ENCODE data around the gene LYST.

LYST gene

GRCh38 chr1:235735621-235736020 is 131.1 kb downstream of the LYST start:
- TF ChIP-seq CTCF (IDR thresholded peaks at IDR 0.05; ENCODE audit: borderline replicate concordance, insufficient read depth, low read depth, low read length): no peak
- no peak overlapping the region for H3K4me3 ChIP-seq (ENCODE audit: low read depth, low read length)

- no peak overlapping the region for H3K4me3 ChIP-seq (ENCODE audit: low read depth, low read length)
- TF ChIP-seq CTCF (IDR thresholded peaks at IDR 0.05; ENCODE audit: borderline replicate concordance, insufficient read depth, low read depth, low read length): no peak
Measured at GRCh38 chr1:235734335-235734734, 132.4 kb downstream of the LYST start.

- no peak overlapping the region for H3K4me3 ChIP-seq (ENCODE audit: low read depth, low read length)
- no peak for TF ChIP-seq CTCF (IDR thresholded peaks at IDR 0.05; ENCODE audit: borderline replicate concordance, insufficient read depth, low read depth, low read length)
Measured at GRCh38 chr1:235730007-235730406, 136.7 kb downstream of the LYST start.

GRCh38 chr1:235726557-235726956 is 140.1 kb downstream of the LYST start:
- no peak overlapping the region for H3K4me3 ChIP-seq (ENCODE audit: low read depth, low read length)
- no peak for TF ChIP-seq CTCF (IDR thresholded peaks at IDR 0.05; ENCODE audit: borderline replicate concordance, insufficient read depth, low read depth, low read length)

- no peak for TF ChIP-seq CTCF (IDR thresholded peaks at IDR 0.05; ENCODE audit: borderline replicate concordance, insufficient read depth, low read depth, low read length)
- H3K4me3 ChIP-seq (ENCODE audit: low read depth, low read length): no peak overlapping the region
Measured at GRCh38 chr1:235725434-235725833, 141.3 kb downstream of the LYST start.

GRCh38 chr1:235724730-235725129 is 142.0 kb downstream of the LYST start:
- no peak for TF ChIP-seq CTCF (IDR thresholded peaks at IDR 0.05; ENCODE audit: borderline replicate concordance, insufficient read depth, low read depth, low read length)
- no peak overlapping the region for H3K4me3 ChIP-seq (ENCODE audit: low read depth, low read length)

- TF ChIP-seq CTCF (IDR thresholded peaks at IDR 0.05; ENCODE audit: borderline replicate concordance, insufficient read depth, low read depth, low read length): no peak
- H3K4me3 ChIP-seq (ENCODE audit: low read depth, low read length): no peak overlapping the region
Measured at GRCh38 chr1:235722858-235723257, 143.8 kb downstream of the LYST start.

Measured in GM12875 (cell line).